Esophagus muscularis mucosa (tissue), 4 donors: ENCODE data around the gene GSN. TPM values are rescaled to one million over a fixed set of nuclear protein-coding genes. Genes with fewer than 3 reads are reported as not detected.

Experiments
- DNase-seq: peaks from one replicate; pipeline ENCODE4 v3.0.0-alpha.2; 2017; ENCODE audit errors: extremely low spot score
- H3K27ac ChIP-seq, 4 donors: fragments of 200-600 bp; sonication (generic); replicated peaks in 1 of 4; 1 replicate in 3 of 4; 2 replicates in 1 of 4; pipeline ENCODE4 v1.5.1; 2016 to 2019; ENCODE audit warnings: mild to moderate bottlenecking in 1 of 4
- H3K27me3 ChIP-seq, 4 donors: fragments of 200-600 bp; sonication (generic); one replicate each; pipeline versions ENCODE4 v1.5.1 to v1.6.0; 2016 to 2019
- H3K36me3 ChIP-seq, 4 donors: fragments of 200-600 bp; sonication (generic); one replicate each; pipeline ENCODE4 v1.5.1; 2016 to 2019
- H3K4me1 ChIP-seq, 4 donors: fragments of 200-600 bp; sonication (generic); one replicate each; pipeline ENCODE4 v1.5.1; 2016 to 2019
- H3K4me3 ChIP-seq, 4 donors: fragments of 200-600 bp; sonication (generic); 1 replicate in 2 of 4; 2 replicates in 2 of 4; pipeline ENCODE4 v1.5.1; 2016 to 2019; ENCODE audit warnings: mild to moderate bottlenecking in 4 of 4, moderate library complexity in 1 of 4
- H3K9me3 ChIP-seq, 4 donors: fragments of 200-600 bp; sonication (generic); 1 replicate in 3 of 4; 2 replicates in 1 of 4; pipeline ENCODE4 v1.5.1; 2016 to 2019
- CTCF ChIP-seq, 3 experiments: fragments of 200-600 bp in 2 of 3; fragments of 450-650 bp in 1 of 3; sonication (generic) in 2 of 3; IDR thresholded peaks; one replicate each; pipeline ENCODE4 v1.5.1; 2017 to 2019; ENCODE audit warnings: antibody characterized with exemption in 3 of 3, mild to moderate bottlenecking in 2 of 3, moderate library complexity in 1 of 3
- EP300 ChIP-seq: sonication (generic); formaldehyde crosslinking; IDR thresholded peaks from one replicate; pipeline ENCODE4 v1.6.1; 2017; ENCODE audit warnings: antibody characterized with exemption
- POLR2A ChIP-seq: fragments of 450-650 bp; IDR thresholded peaks from one replicate; pipeline ENCODE4 v1.6.1; 2017; ENCODE audit warnings: antibody characterized with exemption, moderate library complexity, mild to moderate bottlenecking, low read depth
- POLR2AphosphoS5 ChIP-seq, 2 donors: sonication (generic); formaldehyde crosslinking; IDR thresholded peaks; one replicate each; pipeline ENCODE4 v1.6.1; 2017; ENCODE audit warnings: antibody characterized with exemption in 2 of 2
- WGBS: methylation state at CpG from one replicate; pipeline ENCODE4 v1.1.5; 2018; 5-methylcytosine and 5-hydroxymethylcytosine counted together
- intact Hi-C: fragments of 100-400 bp; cut with DNase I; formaldehyde crosslinking; loops from one replicate; pipeline ENCODE4 v1.15.1; 2023
- total RNA-seq, 4 donors: library from RNA; depleted of rRNA; stranded (reverse); fragments of >200 nt; gene quantifications; one replicate each; pipeline versions ENCODE4 v1.1.0 to v1.2.1, GENCODE V29; 2016

The GSN gene
- total RNA-seq, 4 donors from 2014 or later = 2,509 to 3,811 (median 3,170) TPM

GRCh38 chr9:121308765-121309164, 40.8 kb downstream of the GSN start:
- H3K27me3 ChIP-seq = no peaks in the 10 kb centered on the region
- DNase-seq = no peak
- H3K27ac ChIP-seq = peak overlapping the region; percentile 69 to 99 (median 82)
- no peaks in the 10 kb centered on the region for H3K9me3 ChIP-seq
- peak in 1 of 2 donors; percentile 43 for TF ChIP-seq POLR2AphosphoS5 (IDR thresholded peaks at IDR 0.05)
- TF ChIP-seq EP300 = no peak
- no peak overlapping the region for H3K4me3 ChIP-seq
- intact Hi-C loops = loop anchor here (5.0 kb wide), 1 partner anchor 96 kb away; no protein-coding TSS in a partner anchor
- H3K36me3 ChIP-seq = peaks cover 83 to 100% (median 98%) of the 10 kb centered on the region in 4 donors
- peaks cover 43 to 99% (median 91%) of the 10 kb centered on the region in 4 donors for H3K4me1 ChIP-seq
- WGBS = 89% methylated on average over 5 of the region's 13 CpGs

DNA sequence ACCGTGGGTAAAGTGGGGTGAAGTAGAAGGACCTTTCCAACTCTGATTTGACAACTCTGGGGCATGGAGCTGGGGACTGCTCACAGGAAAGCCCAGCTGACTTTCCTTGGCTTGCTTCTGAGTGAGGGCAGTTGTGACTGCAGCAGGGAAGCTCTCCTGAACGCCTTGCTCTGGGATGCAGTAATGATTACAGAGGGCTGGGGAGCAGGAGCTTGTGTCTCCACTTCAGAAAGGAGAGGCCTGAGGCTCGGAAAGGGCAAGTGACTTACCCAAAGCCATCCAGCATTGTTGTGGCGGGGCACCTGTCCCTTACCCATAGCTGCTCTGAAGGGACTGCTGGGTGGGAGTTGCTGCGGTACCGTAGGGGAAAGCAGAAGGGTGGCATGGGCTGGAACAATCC, 41.2 kb downstream of the GSN start:
- Histone ChIP-seq H3K4me1 (peaks cover 39 to 99% (median 91%) of the 10 kb centered on the region in 4 donors), H3K4me3 (no peak overlapping the region), H3K27me3 (no peaks in the 10 kb centered on the region), H3K36me3 (peaks cover 84 to 100% (median 98%) of the 10 kb centered on the region in 4 donors), H3K27ac (peak overlapping the region; percentile 69 to 99 (median 82)), H3K9me3 (no peaks in the 10 kb centered on the region)
- 81% methylated on average over 6 of the region's 6 CpGs for WGBS
- intact Hi-C loops = loop anchor here (5.0 kb wide), 1 partner anchor 97 kb away; no protein-coding TSS in a partner anchor
- no peak for DNase-seq
- TF ChIP-seq EP300 = no peak
- TF ChIP-seq POLR2AphosphoS5 (IDR thresholded peaks at IDR 0.05) = peak in 1 of 2 donors; percentile 29

GRCh38 chr9:121309833-121310425, 42.0 kb downstream of the GSN start:
- Histone ChIP-seq H3K27me3 (no peaks in the 10 kb centered on the region), H3K36me3 (peaks cover 84 to 100% (median 98%) of the 10 kb centered on the region in 4 donors), H3K9me3 (no peaks in the 10 kb centered on the region), H3K27ac (peak overlapping the region; percentile 69 to 99 (median 82)), H3K4me3 (no peak overlapping the region), H3K4me1 (peaks cover 33 to 99% (median 88%) of the 10 kb centered on the region in 4 donors)
- WGBS = 94% methylated on average over 7 of the region's 7 CpGs
- intact Hi-C loops = loop anchor here (5.0 kb wide), 1 partner anchor 98 kb away; no protein-coding TSS in a partner anchor
- DNase-seq = no peak
- TF ChIP-seq EP300 (no peak), POLR2A (no peak), POLR2AphosphoS5 (IDR thresholded peaks at IDR 0.05) (peak in 1 of 2 donors; percentile 1), CTCF (IDR thresholded peaks at IDR 0.05) (no peak)

DNA sequence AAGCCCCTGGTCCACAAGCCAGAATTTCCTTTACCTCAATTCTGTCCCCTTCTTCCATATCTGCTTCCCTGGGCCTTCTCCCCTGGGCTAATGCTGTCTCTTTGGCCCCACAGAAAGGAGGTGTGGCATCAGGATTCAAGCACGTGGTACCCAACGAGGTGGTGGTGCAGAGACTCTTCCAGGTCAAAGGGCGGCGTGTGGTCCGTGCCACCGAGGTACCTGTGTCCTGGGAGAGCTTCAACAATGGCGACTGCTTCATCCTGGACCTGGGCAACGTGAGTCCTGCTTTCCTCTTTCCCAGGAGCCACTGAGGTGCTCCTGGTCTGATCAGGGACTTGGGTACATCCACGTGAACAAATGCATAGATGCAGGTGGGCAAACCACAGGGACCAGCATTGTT, 42.6 kb downstream of the GSN start:
- intact Hi-C loops = no loop called here
- TF ChIP-seq CTCF (IDR thresholded peaks at IDR 0.05) (no peak), POLR2A (no peak), EP300 (no peak), POLR2AphosphoS5 (IDR thresholded peaks at IDR 0.05) (no peak)
- H3K9me3 ChIP-seq = no peaks in the 10 kb centered on the region
- H3K36me3 ChIP-seq = peaks cover 84 to 100% (median 98%) of the 10 kb centered on the region in 4 donors
- peaks cover 32 to 99% (median 88%) of the 10 kb centered on the region in 4 donors for H3K4me1 ChIP-seq
- 84% methylated on average over 9 of the region's 9 CpGs for WGBS
- H3K4me3 ChIP-seq = no peak overlapping the region
- DNase-seq = no peak
- H3K27ac ChIP-seq = peak overlapping the region; percentile 69 to 99 (median 82)
- H3K27me3 ChIP-seq = no peaks in the 10 kb centered on the region

DNA sequence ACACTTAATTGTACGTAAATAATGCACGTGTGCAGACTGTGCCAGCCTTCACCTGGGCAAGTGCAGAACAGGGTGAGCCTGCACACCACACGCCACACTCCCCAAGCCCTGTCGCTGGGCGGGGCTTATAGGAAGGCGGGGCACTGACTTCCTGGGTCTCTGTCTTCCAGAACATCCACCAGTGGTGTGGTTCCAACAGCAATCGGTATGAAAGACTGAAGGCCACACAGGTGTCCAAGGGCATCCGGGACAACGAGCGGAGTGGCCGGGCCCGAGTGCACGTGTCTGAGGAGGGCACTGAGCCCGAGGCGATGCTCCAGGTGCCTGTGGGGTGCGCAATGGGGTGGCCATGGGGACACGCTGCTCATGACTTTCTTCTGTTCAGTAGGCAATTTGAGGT, 44.2 kb downstream of the GSN start:
- no peaks in the 10 kb centered on the region for H3K27me3 ChIP-seq
- TF ChIP-seq POLR2AphosphoS5 (IDR thresholded peaks at IDR 0.05) = no peak
- no peak for TF ChIP-seq CTCF (IDR thresholded peaks at IDR 0.05)
- no peak for TF ChIP-seq POLR2A
- TF ChIP-seq EP300 = no peak
- WGBS = 89% methylated on average over 13 of the region's 17 CpGs
- no peak for DNase-seq
- intact Hi-C loops = no loop called here
- H3K4me1 ChIP-seq = peaks cover 38 to 99% (median 90%) of the 10 kb centered on the region in 4 donors
- peaks cover 89 to 100% (median 98%) of the 10 kb centered on the region in 4 donors for H3K36me3 ChIP-seq
- H3K9me3 ChIP-seq = no peaks in the 10 kb centered on the region
- H3K4me3 ChIP-seq = no peak overlapping the region
- H3K27ac ChIP-seq = peak overlapping the region; percentile 49 to 99 (median 59)
